GM13977 (cell line): ENCODE measurements around the gene SCAP.

ENCODE experiments used
- DNase-seq: peaks from one replicate; pipeline ENCODE4 v3.0.0; 2012; ENCODE audit warnings: low spot score
- CTCF ChIP-seq: IDR thresholded peaks from 2 replicates; pipeline ENCODE4 v1.5.1; 2012; ENCODE audit warnings: mild to moderate bottlenecking, control low read depth; ENCODE audit not compliant: insufficient read depth; ENCODE audit errors: extremely low read depth, missing control alignments
- in situ Hi-C: fragments of 300-500 bp; cut with MboI; formaldehyde crosslinking; loops from one replicate; pipeline ENCODE4 v1.12.0; 2022; ENCODE audit warnings: low sequenced_read_pairs, low pct_unique_long_range_greater_than_20kb, mixed read lengths, inconsistent platforms; ENCODE audit not compliant: unreplicated experiment

Gene SCAP

GRCh38 chr3:47407896-47408838, 67.6 kb downstream of the SCAP start:
- no peak for TF ChIP-seq CTCF
- DNase-seq, result no peak
- in situ Hi-C loops, result loop anchor here (25.0 kb wide), 1 partner anchor 379 kb away; the partner anchor contains the start of gene SMARCC1

GRCh38 chr3:47407237-47407636, 68.5 kb downstream of the SCAP start:
- DNase-seq, result no peak
- in situ Hi-C loops, result loop anchor here (25.0 kb wide), 1 partner anchor 380 kb away; the partner anchor contains the start of gene SMARCC1
- TF ChIP-seq CTCF, result no peak

- DNase-seq, result no peak
- in situ Hi-C loops, result loop anchor here (25.0 kb wide), 1 partner anchor 381 kb away; the partner anchor contains the start of gene SMARCC1
- TF ChIP-seq CTCF, result no peak
Observed at GRCh38 chr3:47406762-47407149, 69.0 kb downstream of the SCAP start.

GRCh38 chr3:47405820-47406761, 69.7 kb downstream of the SCAP start:
- in situ Hi-C loops, result loop anchor here (25.0 kb wide), 1 partner anchor 381 kb away; the partner anchor contains the start of gene SMARCC1
- DNase-seq, result no peak
- no peak for TF ChIP-seq CTCF

- in situ Hi-C loops, result loop anchor here (25.0 kb wide), 1 partner anchor 382 kb away; the partner anchor contains the start of gene SMARCC1
- no peak for TF ChIP-seq CTCF
- DNase-seq, result no peak
Observed at GRCh38 chr3:47404955-47405790, 70.6 kb downstream of the SCAP start.
